Hypothalamus (tissue), 51 donors: Measurements from ENCODE around the gene RNF149.
"Not testable (repeated sequence)": the region's sequence is repeated elsewhere in the genome, so short reads cannot be mapped to it uniquely, and the experiment has no call there.

Experiments
- DNase-seq, 51 donors: peaks; one replicate each; lab custom pipeline; 2025; lab: John Stamatoyannopoulos, UW

RNF149 gene

GRCh38 chr2:101237944-101238343 lies 70.6 kb downstream of the RNF149 start:
- not testable (repeated sequence) for DNase-seq

- not testable (repeated sequence) for DNase-seq
These were observed 72.5 kb downstream of the RNF149 start for GRCh38 chr2:101235956-101236355.

- no peak for DNase-seq
These were observed 74.1 kb downstream of the RNF149 start for GRCh38 chr2:101234169-101234938.

- DNase-seq: no peak
These were observed 75.7 kb downstream of the RNF149 start for GRCh38 chr2:101232770-101233169.

GRCh38 chr2:101231937-101232730 lies 76.4 kb downstream of the RNF149 start:
- no peak for DNase-seq

GRCh38 chr2:101231240-101231639 lies 77.3 kb downstream of the RNF149 start:
- no peak for DNase-seq

GRCh38 chr2:101230541-101231001 lies 77.9 kb downstream of the RNF149 start:
- DNase-seq: no peak
